GM12878 (cell line): Measurements from ENCODE around the gene RXFP4. TPM values are rescaled to one million over a fixed set of nuclear protein-coding genes. Genes with fewer than 3 reads are reported as not detected.

Experiments used
- CBX3 ChIP-seq: fragments of 200-600 bp; sonication (generic); IDR thresholded peaks from 2 replicates; pipeline ENCODE4 v1.6.1; 2016; ENCODE audit warnings: low read depth, borderline replicate concordance
- CREM ChIP-seq: IDR thresholded peaks from 2 replicates; pipeline ENCODE4 v1.6.1; 2014; ENCODE audit warnings: antibody characterized with exemption, low read depth
- EGR1 ChIP-seq, 2 experiments: IDR thresholded peaks; 1 replicate in 1 of 2; 2 replicates in 1 of 2; pipeline ENCODE4 v1.6.1; 2011 to 2012; ENCODE audit warnings: low read depth in 2 of 2, low read length in 2 of 2, borderline replicate concordance in 1 of 2, mild to moderate bottlenecking in 1 of 2, moderate library complexity in 1 of 2
- ESRRA ChIP-seq: IDR thresholded peaks from 2 replicates; pipeline ENCODE4 v1.6.1; 2012; ENCODE audit warnings: mild to moderate bottlenecking, low read length, improper control_type of control experiment
- IKZF1 ChIP-seq: fragments of 450-650 bp; conservative IDR thresholded peaks from 2 replicates; pipeline ENCODE4 v1.6.1; 2017; ENCODE audit warnings: antibody characterized with exemption, mild to moderate bottlenecking
- IRF4 ChIP-seq: IDR thresholded peaks from 2 replicates; pipeline ENCODE4 v1.6.1; 2011; ENCODE audit warnings: low read depth, low read length
- JUNB ChIP-seq: IDR thresholded peaks from 2 replicates; pipeline ENCODE4 v1.6.1; 2016; ENCODE audit warnings: antibody characterized with exemption, mild to moderate bottlenecking
- KAT2A ChIP-seq: conservative IDR thresholded peaks from 2 replicates; pipeline ENCODE4 v1.6.1; 2011; ENCODE audit warnings: low read depth, low read length; ENCODE audit not compliant: control insufficient read depth
- MEF2B ChIP-seq: fragments of 450-650 bp; IDR thresholded peaks from 2 replicates; pipeline ENCODE4 v1.6.1; 2018; ENCODE audit warnings: mild to moderate bottlenecking, moderate library complexity; ENCODE audit not compliant: partially characterized antibody, poor library complexity, severe bottlenecking
- MXI1 ChIP-seq: fragments of 150-350 bp; IDR thresholded peaks from 2 replicates; pipeline ENCODE4 v1.6.1; 2011; ENCODE audit warnings: low read depth, mild to moderate bottlenecking, inconsistent platforms, low read length, improper control_type of control experiment
- MYB ChIP-seq: fragments of 150-350 bp; IDR thresholded peaks from 2 replicates; pipeline ENCODE4 v1.6.1; 2014; ENCODE audit warnings: mild to moderate bottlenecking, low read depth, low read length, borderline replicate concordance
- NR2C2 ChIP-seq: IDR thresholded peaks from 2 replicates; pipeline ENCODE4 v1.6.1; 2011; ENCODE audit warnings: borderline replicate concordance, low read depth; ENCODE audit not compliant: control insufficient read depth, insufficient read length
- POLR2A ChIP-seq: IDR thresholded peaks from 2 replicates; pipeline ENCODE4 v1.6.1; 2011; ENCODE audit warnings: low read depth, mild to moderate bottlenecking, low read length
- RFX5 ChIP-seq: IDR thresholded peaks from 2 replicates; pipeline ENCODE4 v1.6.1; 2011; ENCODE audit warnings: low read depth, low read length, improper control_type of control experiment
- SMAD1 ChIP-seq: fragments of 450-650 bp; IDR thresholded peaks from 2 replicates; pipeline ENCODE4 v1.6.1; 2018; ENCODE audit warnings: mild to moderate bottlenecking, low read depth; ENCODE audit not compliant: partially characterized antibody
- SMAD5 ChIP-seq: IDR thresholded peaks from 2 replicates; pipeline ENCODE4 v1.6.1; 2016; ENCODE audit warnings: antibody characterized with exemption, low read depth
- SRF ChIP-seq, 2 experiments: IDR thresholded peaks; 2 replicates each; pipeline ENCODE4 v1.6.1; 2011; ENCODE audit warnings: low read depth in 2 of 2, low read length in 2 of 2, mild to moderate bottlenecking in 1 of 2, moderate library complexity in 1 of 2
- SUZ12 ChIP-seq: fragments of 200-600 bp; sonication (generic); IDR thresholded peaks from one replicate; pipeline ENCODE4 v1.6.1; 2018; ENCODE audit warnings: antibody characterized with exemption, mild to moderate bottlenecking; ENCODE audit not compliant: unreplicated experiment
- TBL1XR1 ChIP-seq: IDR thresholded peaks from 2 replicates; pipeline ENCODE4 v1.6.1; 2012; ENCODE audit warnings: low read depth, low read length, improper control_type of control experiment
- TCF12 ChIP-seq: IDR thresholded peaks from 2 replicates; pipeline ENCODE4 v1.6.1; 2011; ENCODE audit warnings: low read depth, mild to moderate bottlenecking, low read length
- YBX1 ChIP-seq: fragments of 450-650 bp; IDR thresholded peaks from 2 replicates; pipeline ENCODE4 v1.6.1; 2016; ENCODE audit warnings: antibody characterized with exemption
- ZBED1 ChIP-seq: IDR thresholded peaks from 2 replicates; pipeline ENCODE4 v1.6.1; 2016; ENCODE audit warnings: borderline replicate concordance
- ZNF622 ChIP-seq: fragments of 450-650 bp; IDR thresholded peaks from 2 replicates; pipeline ENCODE4 v1.6.1; 2017; ENCODE audit warnings: mild to moderate bottlenecking, inconsistent platforms
- polyA plus RNA-seq, 11 experiments: library from polyadenylated mRNA; depleted of rRNA in 4 of 11; unstranded in 6 of 11; stranded (reverse) in 5 of 11; fragments of >200 nt; fragmentation: Nextera tagmentation in 4 of 11; fragmentation: Illumina TruSeq in 1 of 11; extraction: Ambion mirVana in 4 of 11; extraction: Trizol in 1 of 11; gene quantifications; 1 replicate in 1 of 11; 2 replicates in 10 of 11; pipeline versions ENCODE4 v1.2.1 to v1.2.3, GENCODE V29; 2011 to 2016; ENCODE audit warnings: inconsistent platforms in 2 of 11, missing spikeins in 2 of 11, low read depth in 1 of 11
- total RNA-seq, 4 experiments: library from RNA; depleted of rRNA in 3 of 4; stranded (reverse); fragments of >200 nt in 3 of 4; fragmentation: Illumina TruSeq in 1 of 4; extraction: Trizol in 1 of 4; gene quantifications; 2 replicates each; pipeline versions ENCODE4 v1.2.1 to v1.2.3, GENCODE V29; 2013 to 2021
- TF ChIP-seq, protein P1 (sequence below): IDR thresholded peaks from 2 replicates; pipeline ENCODE4 v1.6.1; 2012; ENCODE audit warnings: low read depth, low read length, improper control_type of control experiment
- TF ChIP-seq, protein P2 (sequence below): IDR thresholded peaks from 2 replicates; pipeline ENCODE4 v1.6.1; 2012; ENCODE audit warnings: low read depth, low read length, improper control_type of control experiment
- TF ChIP-seq, protein P3 (sequence below): fragments of 450-650 bp; IDR thresholded peaks from 2 replicates; pipeline ENCODE4 v1.6.1; 2014; ENCODE audit warnings: mild to moderate bottlenecking

RXFP4 gene
- total and polyA plus RNA-seq, 10 of the 15 experiments (the other 5 are each of a cell fraction or from before 2014, with no cell fraction given) = 0.10 to 0.40 (median 0.39) TPM; not detected in 7

DNA sequence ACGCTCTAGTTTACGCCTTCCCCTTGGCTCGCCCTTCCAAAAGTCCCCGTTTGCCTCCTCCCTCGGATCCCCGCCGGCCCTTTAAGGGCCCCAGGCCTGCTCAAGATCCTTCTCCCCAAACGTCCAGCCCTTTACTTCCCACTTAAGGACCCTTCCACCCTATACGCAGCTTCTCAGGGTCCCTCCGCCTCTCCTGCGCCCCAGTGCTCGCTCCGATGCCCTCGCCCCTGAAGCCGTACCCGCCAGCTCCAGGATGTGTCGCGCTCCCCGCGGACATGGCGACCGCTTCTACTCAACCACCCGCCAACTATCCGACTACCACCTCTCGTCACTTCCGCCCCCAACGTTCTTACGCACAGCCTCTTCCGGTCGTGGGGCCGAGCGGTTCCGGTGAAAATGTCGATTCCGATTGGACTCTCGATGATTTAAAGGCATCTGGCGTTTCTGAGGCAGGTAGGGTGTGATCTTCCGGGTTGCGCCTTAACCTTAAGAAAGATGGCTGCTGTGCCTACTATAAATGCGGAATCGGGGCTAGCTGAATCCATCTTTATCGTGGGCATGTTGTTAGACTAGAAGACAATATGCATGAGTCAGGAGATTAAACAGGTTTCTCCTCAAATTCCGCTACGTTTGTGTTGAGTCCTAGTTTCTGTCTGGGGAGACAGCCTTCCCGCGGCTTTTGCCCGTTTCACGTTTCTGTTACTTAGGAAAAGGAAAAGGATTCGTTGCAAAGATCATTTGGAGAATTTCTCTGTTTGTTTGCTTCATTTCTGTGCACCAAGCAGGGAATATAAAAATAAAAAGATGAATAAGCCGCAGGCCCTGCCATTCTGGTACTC lies 7.1 kb upstream of the RXFP4 start, which contains the start of gene KHDC4 (continued):
- TF ChIP-seq, protein P1, sequence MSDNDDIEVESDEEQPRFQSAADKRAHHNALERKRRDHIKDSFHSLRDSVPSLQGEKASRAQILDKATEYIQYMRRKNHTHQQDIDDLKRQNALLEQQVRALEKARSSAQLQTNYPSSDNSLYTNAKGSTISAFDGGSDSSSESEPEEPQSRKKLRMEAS = no peak; the same call in 1 of the 2 replicates
- peak; percentile 72; the same call in 1 of the 2 replicates for TF ChIP-seq TCF12
- TF ChIP-seq MXI1 = peak; percentile 78
- peak; percentile 89 for TF ChIP-seq IKZF1
- no peak for TF ChIP-seq KAT2A
- no peak for TF ChIP-seq NR2C2
- no peak for TF ChIP-seq IRF4
- TF ChIP-seq SMAD1 = no peak
- no peak for TF ChIP-seq RFX5
- no peak for TF ChIP-seq MEF2B
- 0 out of 4 replicates have a peak, but pooled peaks of 1 of the 2 experiments have one; percentile 36 for TF ChIP-seq SRF (IDR thresholded peaks at IDR 0.05; ENCODE audit: low read depth in 2 of 2, low read length in 2 of 2)
- peak; percentile 100 for TF ChIP-seq POLR2A
- 0 out of 2 replicates have a peak, but pooled peaks have one; percentile 21 for TF ChIP-seq ZBED1
- no peak for TF ChIP-seq YBX1
- no peak for TF ChIP-seq JUNB
- TF ChIP-seq, protein P2, sequence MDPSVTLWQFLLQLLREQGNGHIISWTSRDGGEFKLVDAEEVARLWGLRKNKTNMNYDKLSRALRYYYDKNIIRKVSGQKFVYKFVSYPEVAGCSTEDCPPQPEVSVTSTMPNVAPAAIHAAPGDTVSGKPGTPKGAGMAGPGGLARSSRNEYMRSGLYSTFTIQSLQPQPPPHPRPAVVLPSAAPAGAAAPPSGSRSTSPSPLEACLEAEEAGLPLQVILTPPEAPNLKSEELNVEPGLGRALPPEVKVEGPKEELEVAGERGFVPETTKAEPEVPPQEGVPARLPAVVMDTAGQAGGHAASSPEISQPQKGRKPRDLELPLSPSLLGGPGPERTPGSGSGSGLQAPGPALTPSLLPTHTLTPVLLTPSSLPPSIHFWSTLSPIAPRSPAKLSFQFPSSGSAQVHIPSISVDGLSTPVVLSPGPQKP = peak; percentile 76
- TF ChIP-seq, protein P3, sequence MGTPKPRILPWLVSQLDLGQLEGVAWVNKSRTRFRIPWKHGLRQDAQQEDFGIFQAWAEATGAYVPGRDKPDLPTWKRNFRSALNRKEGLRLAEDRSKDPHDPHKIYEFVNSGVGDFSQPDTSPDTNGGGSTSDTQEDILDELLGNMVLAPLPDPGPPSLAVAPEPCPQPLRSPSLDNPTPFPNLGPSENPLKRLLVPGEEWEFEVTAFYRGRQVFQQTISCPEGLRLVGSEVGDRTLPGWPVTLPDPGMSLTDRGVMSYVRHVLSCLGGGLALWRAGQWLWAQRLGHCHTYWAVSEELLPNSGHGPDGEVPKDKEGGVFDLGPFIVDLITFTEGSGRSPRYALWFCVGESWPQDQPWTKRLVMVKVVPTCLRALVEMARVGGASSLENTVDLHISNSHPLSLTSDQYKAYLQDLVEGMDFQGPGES = peak; percentile 51; the same call in 1 of the 2 replicates
- peak; percentile 96 for TF ChIP-seq SMAD5
- peak; percentile 18; the same call in 1 of the 2 replicates for TF ChIP-seq ESRRA
- peak in 1 of 2 experiments; percentile 67; a peak in 1 of 3 replicates for TF ChIP-seq EGR1 (IDR thresholded peaks at IDR 0.05; ENCODE audit: borderline replicate concordance in 1 of 2, low read depth in 2 of 2, low read length in 2 of 2)
- TF ChIP-seq ZNF622 = no peak
- TF ChIP-seq CREM = peak; percentile 95
- no peak for TF ChIP-seq CBX3
- TF ChIP-seq MYB = no peak
- no peak for TF ChIP-seq SUZ12
- peak; percentile 64 for TF ChIP-seq TBL1XR1
